ENCODE results near the gene LRRTM4. TPM values are rescaled to one million over a fixed set of nuclear protein-coding genes. Genes with fewer than 3 reads are reported as not detected.

Gene LRRTM4
- total RNA-seq, 1 experiment from 2014 or later: 12.0 TPM

GRCh38 chr2:77301441-77301840 is 220.7 kb downstream of the LRRTM4 start:
- no peak overlapping the region for H3K27ac ChIP-seq (ENCODE audit: insufficient read length, low read depth, low read length)
- no peak overlapping the region for H2BK120ac ChIP-seq (ENCODE audit: low read depth, low read length, poor library complexity, severe bottlenecking)
- no peak overlapping the region for H2BK12ac ChIP-seq (ENCODE audit: insufficient read length, low read depth, low read length)
- no peaks in the 10 kb centered on the region for H3K23me2 ChIP-seq (ENCODE audit: insufficient read length, low read depth, low read length, poor library complexity, severe bottlenecking)
- Mint-ChIP-seq H3K27ac (no peak overlapping the region), H3K9me3 (no peaks in the 10 kb centered on the region), H3K4me3 (no peak overlapping the region), H3K27me3 (ENCODE audit: low read depth) (no peaks in the 10 kb centered on the region), H3K4me1 (peaks cover 8 to 9% of the 10 kb centered on the region in 2 experiments), H3K36me3 (ENCODE audit: insufficient read depth in 1 of 3, low read depth in 3 of 3) (peaks cover 0 to 8% (median 0%) of the 10 kb centered on the region in 3 experiments; a peak in 2 of 7 replicates)
- no peak overlapping the region for H3K4me2 ChIP-seq (ENCODE audit: insufficient read depth, insufficient read length, low read length)
- no peaks in the 10 kb centered on the region for H3K9me3 ChIP-seq (ENCODE audit: control insufficient read depth, low read depth, low read length)
- H4K91ac ChIP-seq (ENCODE audit: insufficient read length, low read depth, low read length): no peak overlapping the region
- H2AK5ac ChIP-seq (ENCODE audit: insufficient read length, low read length): no peak overlapping the region
- no peaks in the 10 kb centered on the region for H3K79me2 ChIP-seq (ENCODE audit: insufficient read depth, low read length)
- H2BK15ac ChIP-seq (ENCODE audit: low read depth, low read length): no peak overlapping the region
- H4K5ac ChIP-seq (ENCODE audit: insufficient read length, low read depth, low read length): no peak overlapping the region
- no peaks in the 10 kb centered on the region for H4K20me1 ChIP-seq (ENCODE audit: control insufficient read depth, insufficient read depth, insufficient read length)
- no peak overlapping the region for H3K9ac ChIP-seq (ENCODE audit: extremely low read depth, insufficient read length, low read length)
- no CpG with 5 or more reads among the region's 1 CpG for WGBS (ENCODE audit: extremely low coverage, insufficient read length, low lambda C conversion rate)
- H3K56ac ChIP-seq (ENCODE audit: insufficient read length, low read depth, low read length): no peak overlapping the region
- no peak overlapping the region for H3K4ac ChIP-seq (ENCODE audit: low read depth, low read length)
- H3K27me3 ChIP-seq (ENCODE audit: insufficient read depth, low read length): no peaks in the 10 kb centered on the region
- no peaks in the 10 kb centered on the region for H3K79me1 ChIP-seq (ENCODE audit: insufficient read depth, low read depth, low read length, poor library complexity, severe bottlenecking)
- no peak overlapping the region for H3K18ac ChIP-seq (ENCODE audit: insufficient read length, low read depth, low read length)
- no peak overlapping the region for H3K14ac ChIP-seq (ENCODE audit: insufficient read depth, low read length)
- no peak for DNase-seq
- no peak for TF ChIP-seq CTCF (conservative IDR thresholded peaks at IDR 0.05)
- no peak overlapping the region for H3K23ac ChIP-seq (ENCODE audit: insufficient read length, low read depth, low read length)
- no peak overlapping the region for H4K8ac ChIP-seq (replicated peaks; ENCODE audit: insufficient read length, low read depth, low read length)
- H3K4me1 ChIP-seq (ENCODE audit: insufficient read depth, low read length): no peaks in the 10 kb centered on the region; the same call in 1 of the 2 replicates
- no peak overlapping the region for H3T11ph ChIP-seq (ENCODE audit: low read length)
- H2AFZ ChIP-seq (ENCODE audit: low read length): no peak overlapping the region
- no peak overlapping the region for H2BK5ac ChIP-seq (ENCODE audit: insufficient read length, low read length)
- no peak overlapping the region for H2BK20ac ChIP-seq (ENCODE audit: low read depth, low read length, poor library complexity, severe bottlenecking)
